Measurements from ENCODE around the gene SLC26A9.

The SLC26A9 gene

GRCh38 chr1:205948039-205948438 is 4.8 kb upstream of the SLC26A9 start:
- no peak for DNase-seq

GRCh38 chr1:205947024-205947423 is 3.8 kb upstream of the SLC26A9 start:
- no peak for DNase-seq

GRCh38 chr1:205945069-205945468 is 1.8 kb upstream of the SLC26A9 start:
- no peak for DNase-seq

- no peak for DNase-seq
Measured at GRCh38 chr1:205944525-205944924, 1.3 kb upstream of the SLC26A9 start.

- DNase-seq: no peak
Measured at GRCh38 chr1:205942631-205943159, 561 bp downstream of the SLC26A9 start.

DNA sequence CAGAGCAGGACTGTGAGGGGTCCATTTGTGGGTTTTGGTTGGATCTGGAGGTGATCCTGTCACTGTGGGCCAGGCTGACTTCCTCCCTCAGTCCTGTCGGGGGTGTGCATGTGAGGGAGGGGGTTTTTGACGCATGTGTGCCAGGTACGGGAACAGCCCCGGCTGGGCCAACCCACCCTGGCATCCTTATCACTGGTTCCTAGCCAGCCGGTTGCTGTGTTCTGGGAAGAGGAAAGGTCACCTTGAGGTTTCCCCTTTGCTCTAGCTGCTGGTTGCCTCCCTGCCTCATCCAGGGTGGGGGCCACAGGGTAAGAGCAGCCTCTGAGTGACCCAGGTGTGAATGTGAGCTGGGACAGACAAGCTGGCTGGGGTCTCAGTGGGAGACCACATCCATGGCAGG is 2.5 kb downstream of the SLC26A9 start:
- DNase-seq: no peak

DNA sequence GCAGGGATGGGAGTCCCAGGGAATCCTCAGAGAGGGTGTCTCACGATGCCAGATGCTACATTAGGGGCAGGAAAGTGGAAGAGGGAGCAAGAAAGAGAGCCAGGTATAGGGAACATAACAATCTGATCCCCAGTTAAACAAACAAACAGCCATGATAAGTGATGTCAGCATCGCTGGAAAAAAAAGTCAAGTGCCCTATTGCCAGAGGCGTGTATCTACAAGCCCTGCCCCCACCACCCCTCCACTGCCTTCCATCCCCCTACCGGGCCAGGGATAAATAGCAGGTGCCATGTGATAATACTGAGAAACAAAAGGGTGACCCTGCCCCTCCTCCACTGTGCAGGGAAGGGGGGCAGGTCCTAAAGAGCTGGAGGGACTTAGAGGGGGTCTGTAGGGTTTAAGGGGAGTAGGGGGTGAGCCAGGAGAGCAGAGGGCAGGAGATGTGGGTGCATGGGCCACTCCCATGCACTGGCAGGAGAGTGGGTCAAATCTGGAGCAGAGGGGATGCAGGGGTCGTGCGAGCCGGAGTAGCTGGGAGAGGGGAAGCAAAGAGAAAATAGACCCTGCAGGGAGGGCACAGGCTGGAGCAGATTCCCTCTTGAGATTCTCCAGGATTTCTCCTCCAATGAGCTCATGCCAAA is 3.4 kb downstream of the SLC26A9 start:
- no peak for DNase-seq

DNA sequence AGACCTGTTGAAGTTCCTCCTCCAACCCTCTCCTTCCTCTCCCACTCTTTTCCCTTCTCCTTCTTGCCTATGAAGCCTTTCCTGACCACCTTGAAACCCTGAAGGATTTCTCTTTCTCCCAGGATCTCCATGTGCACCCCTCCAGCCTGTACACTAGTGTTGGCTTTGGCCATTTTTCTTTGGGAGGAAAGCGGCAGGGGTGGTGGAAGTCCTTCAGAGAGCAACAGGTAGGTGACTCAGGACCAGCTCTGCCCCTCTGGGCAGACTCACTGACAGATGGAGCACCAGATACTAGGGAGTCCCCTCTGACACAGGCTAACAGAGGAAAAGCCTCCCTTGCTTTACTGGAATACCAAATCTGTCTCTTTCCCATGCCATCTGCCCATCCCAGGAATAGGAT is 4.6 kb downstream of the SLC26A9 start:
- DNase-seq: no peak

DNA sequence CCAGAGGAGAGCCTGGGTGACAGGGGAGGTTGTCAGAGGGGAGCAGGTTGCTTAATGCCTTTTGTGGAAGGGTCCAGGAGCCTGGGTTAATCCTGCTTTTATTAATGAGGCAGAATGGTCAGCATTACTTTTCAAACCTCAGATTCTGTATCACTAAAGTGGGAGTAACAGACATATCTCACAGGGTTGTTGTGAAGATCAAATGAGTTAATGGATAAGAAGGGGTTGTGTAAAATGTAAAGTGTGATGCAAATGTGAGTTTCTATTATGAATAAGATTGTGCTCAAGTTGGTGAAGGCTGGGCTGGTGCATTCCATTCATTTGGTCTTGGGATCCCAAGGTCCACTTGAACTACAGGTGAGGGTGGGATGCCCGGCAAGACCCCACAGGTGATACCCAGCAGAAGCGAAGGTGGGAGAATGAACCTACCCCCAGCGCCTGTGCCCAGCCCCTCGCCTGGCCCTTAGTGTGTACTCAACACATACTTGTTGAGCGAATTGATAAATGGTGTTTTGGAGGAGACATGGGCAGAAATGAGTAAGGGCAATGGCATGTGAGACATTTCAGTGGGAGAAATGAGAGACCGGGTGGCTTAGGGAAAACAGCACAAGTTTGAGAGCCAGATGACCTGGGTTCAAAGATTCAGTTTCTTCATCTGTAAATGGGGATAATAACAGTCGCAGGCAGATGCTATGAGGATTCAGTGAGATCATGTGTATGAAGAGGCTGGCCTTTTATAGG is 6.2 kb downstream of the SLC26A9 start:
- DNase-seq: no peak

GRCh38 chr1:205936311-205936710 is 6.9 kb downstream of the SLC26A9 start:
- no peak for DNase-seq

GRCh38 chr1:205935869-205936268 is 7.4 kb downstream of the SLC26A9 start:
- DNase-seq: no peak

- no peak for DNase-seq
Measured at GRCh38 chr1:205934788-205935187, 8.5 kb downstream of the SLC26A9 start.

DNA sequence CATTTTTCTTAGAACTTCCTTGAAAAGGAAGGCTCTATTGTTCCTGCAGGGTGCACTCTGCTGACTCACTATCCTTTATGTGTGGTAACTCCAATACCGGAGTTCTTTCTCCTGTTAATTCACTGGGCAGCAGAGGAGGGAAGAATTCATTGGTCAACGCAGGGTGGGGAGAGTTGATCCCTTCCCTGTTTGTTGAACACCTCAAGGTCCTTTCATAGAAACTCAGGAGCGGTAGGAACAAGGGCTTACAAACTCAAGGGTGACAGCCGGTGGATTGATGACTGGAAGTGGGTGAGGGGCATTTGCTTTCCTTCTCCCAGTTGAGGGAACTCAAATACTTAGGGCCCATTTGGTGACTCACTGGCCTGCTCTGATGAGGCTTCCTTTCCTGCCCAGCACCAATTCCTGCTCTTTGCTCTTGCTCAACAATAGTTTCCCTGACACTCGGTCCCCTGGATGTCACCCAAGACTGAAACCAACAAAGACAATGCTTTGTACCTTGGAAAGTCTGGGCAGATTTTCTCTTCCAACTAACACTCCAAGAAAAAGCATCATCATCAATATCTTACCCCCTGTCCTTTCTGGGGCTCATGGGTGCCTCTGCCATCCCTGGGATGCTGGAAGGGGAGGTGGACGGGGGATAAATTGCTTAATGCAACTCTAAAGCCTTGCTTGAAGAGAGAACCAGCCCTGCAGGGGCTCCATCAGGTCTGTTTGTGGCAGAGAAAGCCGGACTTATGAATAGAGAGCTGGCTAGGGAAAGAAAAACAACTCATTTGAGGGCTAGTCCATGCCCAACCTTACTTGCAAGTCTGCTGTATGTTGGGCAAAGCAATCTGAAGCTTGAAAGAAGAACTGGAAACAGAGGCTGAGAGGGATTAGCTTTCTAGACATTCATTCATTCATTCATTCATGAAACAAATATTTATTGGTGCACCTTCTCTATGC is 9.3 kb downstream of the SLC26A9 start:
- no peak for DNase-seq

GRCh38 chr1:205932776-205933175 is 10.5 kb downstream of the SLC26A9 start:
- DNase-seq: no peak

- DNase-seq: no peak
Measured at GRCh38 chr1:205930799-205931281, 12.4 kb downstream of the SLC26A9 start.

- DNase-seq: no peak
Measured at GRCh38 chr1:205930195-205930577, 13.1 kb downstream of the SLC26A9 start.

GRCh38 chr1:205929496-205930194 is 13.6 kb downstream of the SLC26A9 start:
- DNase-seq: no peak

GRCh38 chr1:205928317-205928716 is 14.9 kb downstream of the SLC26A9 start:
- no peak for DNase-seq

GRCh38 chr1:205927676-205928075 is 15.6 kb downstream of the SLC26A9 start:
- no peak for DNase-seq

- no peak for DNase-seq
Measured at GRCh38 chr1:205927247-205927646, 16.0 kb downstream of the SLC26A9 start.

DNA sequence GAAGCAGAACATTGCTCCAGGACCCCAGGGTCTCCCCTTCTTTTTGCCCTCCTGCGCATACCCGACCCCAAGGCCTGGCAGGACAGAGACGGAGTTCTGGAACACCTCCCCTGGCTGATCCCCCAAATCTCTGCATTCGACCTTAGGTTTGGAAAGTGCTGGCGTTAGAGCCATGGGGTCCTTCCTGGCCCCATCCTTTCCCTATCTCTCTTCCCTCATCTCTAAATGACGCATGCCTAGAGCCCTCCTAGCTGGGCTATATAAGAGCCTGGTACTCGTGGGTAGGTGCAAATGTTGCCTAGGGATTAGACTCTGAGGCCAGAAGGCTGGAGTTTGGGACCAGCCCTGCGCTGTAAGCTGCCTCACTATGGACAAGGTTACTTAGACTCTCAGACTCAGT is 16.6 kb downstream of the SLC26A9 start:
- no peak for DNase-seq

DNA sequence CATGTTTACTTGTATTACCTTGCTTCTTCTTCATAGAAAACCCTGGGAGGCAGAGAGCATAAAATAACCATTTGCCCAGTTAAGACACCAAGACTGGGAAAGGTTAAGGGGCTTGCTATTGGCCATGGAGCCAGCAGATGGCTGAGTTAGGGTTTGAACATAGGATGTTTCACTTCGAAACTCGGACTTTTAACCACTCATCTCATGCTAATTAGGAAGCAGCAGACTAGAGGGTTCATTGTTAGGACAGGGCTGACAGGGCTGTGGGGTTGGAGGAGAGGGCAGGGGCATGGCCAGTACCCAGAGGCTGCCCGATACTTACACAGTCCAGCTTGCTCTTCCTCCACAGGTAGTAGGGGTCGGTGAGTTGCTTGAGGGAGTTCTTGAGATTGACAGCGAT is 17.0 kb downstream of the SLC26A9 start:
- no peak for DNase-seq

DNA sequence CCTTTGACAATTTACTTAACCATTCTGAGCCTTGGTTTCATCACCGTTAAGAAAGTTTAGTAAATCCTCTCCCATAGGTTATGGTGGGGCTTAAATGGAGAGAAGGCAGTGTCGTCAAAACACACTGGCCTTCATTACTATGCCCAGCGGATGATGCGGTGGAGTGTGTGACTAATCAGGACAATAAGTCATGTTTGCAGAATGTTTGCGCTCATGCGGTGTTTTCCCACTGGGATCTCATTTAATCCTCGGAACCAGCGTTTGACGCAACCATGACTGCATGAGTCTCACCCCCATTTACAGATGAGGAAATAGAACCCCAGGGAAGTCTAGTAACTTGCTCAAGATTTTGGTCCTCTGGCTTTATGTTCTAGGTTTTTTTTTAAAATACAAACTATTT is 17.5 kb downstream of the SLC26A9 start:
- no peak for DNase-seq
